HG03571 (cell line): ENCODE measurements around the gene TBC1D5.

Source experiments
- ATAC-seq: cut with Tn5 transposase; IDR thresholded peaks from one replicate; pipeline ENCODE4 v1.9.1; 2021; ENCODE audit not compliant: unreplicated experiment

Gene TBC1D5

GRCh38 chr3:17119201-17120072 is 623.0 kb downstream of the TBC1D5 start:
- no peak for ATAC-seq

GRCh38 chr3:17118771-17119170 is 623.7 kb downstream of the TBC1D5 start:
- ATAC-seq = no peak

- ATAC-seq = no peak
These were observed 626.3 kb downstream of the TBC1D5 start for GRCh38 chr3:17116007-17116600.

GRCh38 chr3:17115186-17115585 is 627.2 kb downstream of the TBC1D5 start:
- ATAC-seq = no peak

- no peak for ATAC-seq
These were observed 630.8 kb downstream of the TBC1D5 start for GRCh38 chr3:17111586-17111985.

- no peak for ATAC-seq
These were observed 631.6 kb downstream of the TBC1D5 start for GRCh38 chr3:17110660-17111396.
